ENCODE measurements around the gene LRMDA.

DNA sequence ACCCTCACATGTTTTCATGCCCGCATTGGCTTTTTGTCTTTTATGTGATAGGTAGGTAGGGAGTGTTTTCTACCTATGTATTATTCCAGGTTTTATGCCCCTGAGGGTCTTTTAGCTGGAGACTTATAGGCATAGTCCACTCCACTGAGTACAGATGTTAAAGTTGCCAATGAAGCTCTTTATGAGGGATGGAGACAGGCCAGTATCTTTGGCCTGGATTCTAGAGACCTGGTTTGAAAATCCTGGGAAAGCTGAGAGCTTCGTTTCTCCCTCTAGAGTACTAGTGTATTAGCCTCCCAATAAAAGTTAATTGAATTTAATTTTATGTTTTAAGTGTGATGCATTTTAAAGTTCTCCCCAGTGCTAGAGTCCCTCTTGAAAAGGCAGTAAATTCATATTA lies 854.1 kb downstream of the LRMDA start:
- TF ChIP-seq, protein P1, sequence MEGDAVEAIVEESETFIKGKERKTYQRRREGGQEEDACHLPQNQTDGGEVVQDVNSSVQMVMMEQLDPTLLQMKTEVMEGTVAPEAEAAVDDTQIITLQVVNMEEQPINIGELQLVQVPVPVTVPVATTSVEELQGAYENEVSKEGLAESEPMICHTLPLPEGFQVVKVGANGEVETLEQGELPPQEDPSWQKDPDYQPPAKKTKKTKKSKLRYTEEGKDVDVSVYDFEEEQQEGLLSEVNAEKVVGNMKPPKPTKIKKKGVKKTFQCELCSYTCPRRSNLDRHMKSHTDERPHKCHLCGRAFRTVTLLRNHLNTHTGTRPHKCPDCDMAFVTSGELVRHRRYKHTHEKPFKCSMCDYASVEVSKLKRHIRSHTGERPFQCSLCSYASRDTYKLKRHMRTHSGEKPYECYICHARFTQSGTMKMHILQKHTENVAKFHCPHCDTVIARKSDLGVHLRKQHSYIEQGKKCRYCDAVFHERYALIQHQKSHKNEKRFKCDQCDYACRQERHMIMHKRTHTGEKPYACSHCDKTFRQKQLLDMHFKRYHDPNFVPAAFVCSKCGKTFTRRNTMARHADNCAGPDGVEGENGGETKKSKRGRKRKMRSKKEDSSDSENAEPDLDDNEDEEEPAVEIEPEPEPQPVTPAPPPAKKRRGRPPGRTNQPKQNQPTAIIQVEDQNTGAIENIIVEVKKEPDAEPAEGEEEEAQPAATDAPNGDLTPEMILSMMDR (IDR thresholded peaks at IDR 0.05; ENCODE audit: borderline replicate concordance, extremely low read depth, low read length, poor library complexity, severe bottlenecking) = no peak
- no peak for TF ChIP-seq EZH2 (IDR thresholded peaks at IDR 0.05; ENCODE audit: borderline replicate concordance, low read depth, low read length, severe bottlenecking)

All from DND-41 (cell line).